Measurements from ENCODE around the gene KCNV2.

Gene KCNV2

GRCh38 chr9:2761424-2761823, 44.1 kb downstream of the KCNV2 start:
- no peak for DNase-seq

GRCh38 chr9:2764353-2764752, 47.0 kb downstream of the KCNV2 start:
- DNase-seq = no peak

DNA sequence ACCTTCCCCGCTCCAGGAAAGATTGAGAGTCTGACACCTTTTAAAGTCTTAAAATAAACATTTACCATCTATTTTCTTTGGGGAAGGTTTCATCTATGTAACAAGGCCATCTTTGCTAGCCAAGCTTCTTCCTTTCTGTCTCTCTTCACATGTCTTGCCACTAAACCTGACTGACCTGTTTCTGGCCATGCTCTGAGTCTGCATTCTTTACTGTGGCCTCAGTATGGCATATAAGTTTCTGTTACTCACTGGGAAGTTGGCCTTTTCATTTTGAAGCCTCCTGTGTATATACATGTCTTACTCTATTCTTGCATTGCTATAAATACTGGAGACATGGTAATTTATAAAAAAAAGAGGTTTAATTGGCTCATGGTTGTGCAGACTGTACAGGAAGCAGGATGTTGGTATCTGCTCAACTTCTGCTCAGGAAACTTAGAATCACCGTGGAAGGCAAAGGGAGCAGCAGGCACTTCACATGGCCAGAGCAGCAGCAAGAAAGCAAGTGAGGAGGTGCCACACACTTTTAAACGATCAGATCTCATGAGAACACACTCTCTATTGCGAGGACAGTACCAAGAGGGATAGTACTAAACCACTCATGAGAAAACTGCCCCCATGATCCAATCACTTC, 48.1 kb downstream of the KCNV2 start:
- no peak for DNase-seq

DNA sequence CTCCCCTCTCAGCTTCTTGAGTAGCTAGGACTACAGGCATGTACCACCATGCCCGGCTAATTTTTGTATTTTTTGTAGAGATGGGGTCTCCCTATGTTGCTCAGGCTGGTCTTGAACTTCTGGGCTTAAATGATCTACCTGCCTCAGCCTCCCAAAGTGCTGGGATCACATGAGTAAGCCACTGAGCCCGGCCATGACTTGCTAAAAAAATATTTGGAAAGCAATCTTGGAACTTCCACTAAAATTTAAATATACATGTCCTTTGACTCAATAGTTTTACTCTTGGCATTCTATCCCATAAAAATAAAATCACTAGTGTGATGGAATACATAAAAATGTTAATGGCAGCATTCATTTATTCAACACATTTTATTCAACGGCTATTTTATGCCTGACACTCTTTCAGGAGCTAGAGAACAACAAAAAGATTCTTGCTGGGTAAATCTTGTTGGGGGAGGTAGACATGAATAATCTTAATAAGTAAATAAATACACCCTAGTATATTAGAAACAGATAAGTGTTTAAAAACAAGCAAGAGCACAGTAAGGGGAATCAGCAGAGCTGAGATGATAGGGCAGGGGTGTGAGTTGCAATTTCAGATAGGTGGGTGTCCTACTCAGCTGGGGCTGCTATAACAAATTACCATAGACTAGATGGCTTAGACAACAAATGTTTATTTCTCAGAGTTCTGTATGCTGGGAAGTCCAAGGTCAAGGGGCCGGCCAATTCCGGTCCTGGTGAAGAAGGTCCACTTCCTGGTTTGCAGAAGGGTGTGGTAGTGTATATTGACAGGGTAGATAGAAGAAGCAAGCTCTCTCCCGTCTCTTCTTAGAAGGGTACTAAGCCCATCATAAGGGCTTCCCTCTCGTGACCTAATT, 50.7 kb downstream of the KCNV2 start:
- no peak for DNase-seq

DNA sequence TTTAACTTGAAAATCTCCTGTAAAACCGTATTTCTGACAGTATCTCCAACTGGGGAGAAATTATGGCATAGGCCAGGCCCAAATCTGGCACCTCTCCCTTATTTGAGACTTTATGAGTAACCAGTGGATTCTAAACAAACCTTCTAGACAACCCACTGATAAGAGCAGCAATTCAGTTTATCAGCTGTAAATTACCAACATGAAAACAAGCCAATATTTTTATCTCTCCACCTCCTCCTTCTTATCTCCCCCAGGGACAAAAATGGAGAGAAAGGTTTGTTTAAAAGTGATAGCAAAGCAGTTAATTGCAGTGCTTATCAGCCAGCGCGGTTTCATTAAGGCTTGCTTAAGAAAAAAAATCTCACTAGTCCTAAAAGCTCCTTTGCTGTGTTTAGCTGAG, 53.8 kb downstream of the KCNV2 start:
- DNase-seq = no peak

GRCh38 chr9:2771661-2772060, 54.4 kb downstream of the KCNV2 start:
- DNase-seq = no peak

- DNase-seq = no peak
These were observed 60.1 kb downstream of the KCNV2 start for GRCh38 chr9:2777454-2777853.

- no peak for DNase-seq
These were observed 61.5 kb downstream of the KCNV2 start for GRCh38 chr9:2778816-2779215.
